H1 (cell line): ENCODE data around the gene FXYD5. TPM values are rescaled to one million over a fixed set of nuclear protein-coding genes. Genes with fewer than 3 reads are reported as not detected.

Experiments
- ASH2L ChIP-seq: fragments of 200-600, 300-600 bp; sonication (generic); IDR thresholded peaks from one replicate; pipeline ENCODE4 v1.7.1; 2017; ENCODE audit warnings: low read length
- MAFK ChIP-seq: IDR thresholded peaks from 2 replicates; pipeline ENCODE4 v1.6.1; 2012; ENCODE audit warnings: low read depth, mild to moderate bottlenecking, improper control_type of control experiment, low read length
- RAD21 ChIP-seq, 2 experiments: IDR thresholded peaks in 1 of 2; conservative IDR thresholded peaks in 1 of 2; 2 replicates each; pipeline ENCODE4 v1.6.1; 2011; ENCODE audit warnings: low read depth in 2 of 2, low read length in 2 of 2, improper control_type of control experiment in 1 of 2, inconsistent platforms in 1 of 2, mild to moderate bottlenecking in 1 of 2, moderate library complexity in 1 of 2
- RNF2 ChIP-seq: fragments of 200-900, 300-1000 bp; sonication (generic); IDR thresholded peaks from 2 replicates; pipeline ENCODE4 v1.7.1; 2016; ENCODE audit warnings: borderline replicate concordance, low read depth, mild to moderate bottlenecking, antibody characterized with exemption, low read length; ENCODE audit not compliant: poor library complexity, severe bottlenecking; ENCODE audit errors: missing control alignments
- polyA plus RNA-seq, 7 experiments: library from polyadenylated mRNA; depleted of rRNA in 3 of 7; stranded (reverse) in 5 of 7; unstranded in 2 of 7; fragments of >200 nt in 5 of 7; fragments of 200-250 nt in 2 of 7; gene quantifications; 1 replicate in 5 of 7; 2 replicates in 1 of 7; 4 replicates in 1 of 7; pipeline versions ENCODE4 v1.2.1 to v1.2.3, GENCODE V29; 2011 to 2013; ENCODE audit warnings: missing spikeins in 2 of 7, mixed read lengths in 2 of 7
- total RNA-seq: library from RNA; stranded (reverse); fragmentation: NEBNext Ultra II Directional; extraction: Animal tissue kit (Norgen Biotek cat#: 25700); gene quantifications from 2 replicates; pipeline ENCODE4 v1.2.1, GENCODE V29; 2021

FXYD5 gene
- total and polyA plus RNA-seq, 2 of the 8 experiments (the other 6 are each of a cell fraction or from before 2014, with no cell fraction given): 99.0 to 191 TPM

- no peak for TF ChIP-seq RNF2
- no peak for TF ChIP-seq ASH2L
- no peak for TF ChIP-seq MAFK
- TF ChIP-seq RAD21 (IDR thresholded peaks at IDR 0.05 in 1 of 2, conservative IDR thresholded peaks at IDR 0.05 in 1 of 2; ENCODE audit: low read depth in 2 of 2, low read length in 2 of 2): peak; percentile 73 to 80
- TF ChIP-seq, all 59 proteins: peak for 3
These were observed 62.5 kb downstream of the FXYD5 start (continued) for GRCh38 chr19:35216833-35217648.
